Nephron progenitor cell (in vitro differentiated cells): ENCODE measurements around the gene RNF14.

Experiments used
- DNase-seq: peaks from one replicate; pipeline ENCODE4 v3.0.0; 2021
- H3K27ac Mint-ChIP-seq: 2 replicates; pipeline ENCODE4 v1.8.0; 2021; ENCODE audit warnings: mild to moderate bottlenecking, moderate library complexity, mixed read lengths
- H3K27me3 Mint-ChIP-seq: 2 replicates; pipeline ENCODE4 v1.8.0; 2021; ENCODE audit warnings: mild to moderate bottlenecking, low read depth, mixed read lengths; ENCODE audit not compliant: poor library complexity
- H3K36me3 Mint-ChIP-seq: 2 replicates; pipeline ENCODE4 v1.8.0; 2021; ENCODE audit warnings: low read depth, mixed read lengths
- H3K4me1 Mint-ChIP-seq: 2 replicates; pipeline ENCODE4 v1.8.0; 2021; ENCODE audit warnings: mixed read lengths
- H3K4me3 Mint-ChIP-seq: 2 replicates; pipeline ENCODE4 v1.8.0; 2021; ENCODE audit warnings: mild to moderate bottlenecking, moderate library complexity, mixed read lengths
- H3K9me3 Mint-ChIP-seq: 2 replicates; pipeline ENCODE4 v1.8.0; 2021; ENCODE audit warnings: mild to moderate bottlenecking, moderate library complexity, mixed read lengths
- TF ChIP-seq, protein P1 (sequence below): fragments of 200-600 bp; sonication (generic); IDR thresholded peaks from 2 replicates; pipeline ENCODE4 v1.5.0; 2021; ENCODE audit warnings: antibody characterized with exemption

Gene RNF14

DNA sequence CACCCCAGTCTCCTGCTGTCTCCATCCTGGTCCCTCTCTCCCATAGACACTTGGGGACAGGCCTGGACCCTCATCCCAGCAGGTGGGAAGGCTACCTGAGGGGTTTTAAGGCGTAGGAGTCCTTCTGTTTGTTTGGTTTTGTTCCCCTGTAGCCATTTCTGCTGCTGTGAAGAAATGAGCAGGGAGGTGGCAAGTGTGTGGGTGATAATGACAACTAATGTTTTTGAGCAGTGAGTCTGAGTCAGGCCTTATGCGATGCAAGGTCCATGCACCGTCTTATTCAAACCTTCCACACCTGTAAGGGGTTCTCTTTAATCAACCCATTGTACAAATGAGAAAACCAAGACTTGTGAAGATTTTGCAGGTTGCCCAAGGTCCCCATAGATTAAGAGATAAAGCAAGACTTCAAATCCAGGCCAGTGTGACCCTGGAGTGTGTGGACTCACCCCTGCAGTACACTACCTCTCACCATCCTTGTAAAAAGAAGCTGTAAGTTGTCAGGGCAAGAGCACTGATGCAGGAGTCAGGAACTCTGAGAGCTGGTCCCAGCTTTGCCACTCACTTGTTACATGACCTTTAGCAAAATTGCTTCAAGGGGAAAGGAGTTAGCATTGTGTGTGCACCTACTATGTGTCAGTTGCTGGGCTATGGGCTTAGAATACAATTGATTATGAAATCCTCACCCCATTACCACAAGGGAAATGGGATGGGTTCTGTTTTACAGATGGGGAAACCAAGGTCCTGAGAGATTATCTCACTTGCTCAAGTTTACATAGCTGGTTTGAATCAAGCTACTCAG lies 18.5 kb upstream of the RNF14 start:
- no peak overlapping the region for H3K4me3 Mint-ChIP-seq
- H3K27ac Mint-ChIP-seq, result no peak overlapping the region
- TF ChIP-seq, protein P1, sequence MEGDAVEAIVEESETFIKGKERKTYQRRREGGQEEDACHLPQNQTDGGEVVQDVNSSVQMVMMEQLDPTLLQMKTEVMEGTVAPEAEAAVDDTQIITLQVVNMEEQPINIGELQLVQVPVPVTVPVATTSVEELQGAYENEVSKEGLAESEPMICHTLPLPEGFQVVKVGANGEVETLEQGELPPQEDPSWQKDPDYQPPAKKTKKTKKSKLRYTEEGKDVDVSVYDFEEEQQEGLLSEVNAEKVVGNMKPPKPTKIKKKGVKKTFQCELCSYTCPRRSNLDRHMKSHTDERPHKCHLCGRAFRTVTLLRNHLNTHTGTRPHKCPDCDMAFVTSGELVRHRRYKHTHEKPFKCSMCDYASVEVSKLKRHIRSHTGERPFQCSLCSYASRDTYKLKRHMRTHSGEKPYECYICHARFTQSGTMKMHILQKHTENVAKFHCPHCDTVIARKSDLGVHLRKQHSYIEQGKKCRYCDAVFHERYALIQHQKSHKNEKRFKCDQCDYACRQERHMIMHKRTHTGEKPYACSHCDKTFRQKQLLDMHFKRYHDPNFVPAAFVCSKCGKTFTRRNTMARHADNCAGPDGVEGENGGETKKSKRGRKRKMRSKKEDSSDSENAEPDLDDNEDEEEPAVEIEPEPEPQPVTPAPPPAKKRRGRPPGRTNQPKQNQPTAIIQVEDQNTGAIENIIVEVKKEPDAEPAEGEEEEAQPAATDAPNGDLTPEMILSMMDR, result no peak
- H3K9me3 Mint-ChIP-seq, result no peaks in the 10 kb centered on the region
- DNase-seq, result no peak
- H3K4me1 Mint-ChIP-seq, result peaks cover 31% of the 10 kb centered on the region
- peaks cover 13% of the 10 kb centered on the region for H3K27me3 Mint-ChIP-seq
- H3K36me3 Mint-ChIP-seq, result no peaks in the 10 kb centered on the region

DNA sequence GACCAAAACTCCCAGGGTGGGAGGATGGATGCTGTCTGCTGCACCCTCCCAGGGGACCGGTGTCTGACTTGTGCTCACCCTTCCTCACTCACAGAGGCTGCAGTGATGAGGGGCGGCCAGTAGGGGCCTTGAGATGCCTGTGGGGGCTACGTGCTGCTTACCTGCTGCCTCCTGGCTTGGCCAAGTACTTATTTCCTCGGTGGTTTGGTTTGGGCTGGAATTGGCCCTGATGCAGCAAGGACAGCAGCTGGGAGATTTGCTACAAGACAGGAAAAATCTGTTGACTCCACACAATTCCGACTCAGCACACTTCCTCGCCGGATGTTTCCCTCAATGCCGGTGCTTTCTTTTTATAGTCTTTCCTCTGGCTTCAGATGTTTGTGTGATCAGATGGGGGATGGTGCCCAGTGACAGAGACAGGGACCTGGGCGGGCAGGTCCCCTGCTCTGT lies 17.5 kb upstream of the RNF14 start:
- no peak overlapping the region for H3K4me3 Mint-ChIP-seq
- no peaks in the 10 kb centered on the region for H3K9me3 Mint-ChIP-seq
- no peaks in the 10 kb centered on the region for H3K36me3 Mint-ChIP-seq
- peak; percentile 58 for DNase-seq
- H3K27me3 Mint-ChIP-seq, result peaks cover 12% of the 10 kb centered on the region
- TF ChIP-seq, protein P1, result peak; percentile 62
- peaks cover 23% of the 10 kb centered on the region for H3K4me1 Mint-ChIP-seq
- H3K27ac Mint-ChIP-seq, result no peak overlapping the region

DNA sequence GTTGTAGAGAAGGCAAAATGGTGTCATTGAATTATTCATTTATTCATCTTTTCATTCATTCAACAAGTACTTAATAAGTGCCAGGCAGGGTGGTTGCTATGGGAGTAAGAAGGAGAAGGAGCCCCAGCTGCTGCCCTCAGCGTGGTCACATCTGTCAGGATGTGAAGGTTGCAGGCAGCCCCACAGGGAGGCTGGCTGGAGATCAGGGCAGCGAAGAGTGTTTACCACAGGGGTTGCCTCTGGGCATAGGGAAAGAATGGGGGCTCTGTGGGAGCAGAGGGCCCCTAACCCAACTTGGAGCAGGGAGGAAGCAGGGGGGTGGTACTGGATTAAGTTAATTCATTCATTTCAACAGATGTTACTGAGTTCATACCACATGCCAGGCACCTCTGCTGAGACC lies 16.9 kb upstream of the RNF14 start:
- Mint-ChIP-seq H3K9me3 (no peaks in the 10 kb centered on the region), H3K4me3 (no peak overlapping the region), H3K27me3 (peaks cover 8% of the 10 kb centered on the region), H3K4me1 (peaks cover 16% of the 10 kb centered on the region), H3K27ac (no peak overlapping the region), H3K36me3 (no peaks in the 10 kb centered on the region)
- DNase-seq, result no peak
- TF ChIP-seq, protein P1, result no peak

DNA sequence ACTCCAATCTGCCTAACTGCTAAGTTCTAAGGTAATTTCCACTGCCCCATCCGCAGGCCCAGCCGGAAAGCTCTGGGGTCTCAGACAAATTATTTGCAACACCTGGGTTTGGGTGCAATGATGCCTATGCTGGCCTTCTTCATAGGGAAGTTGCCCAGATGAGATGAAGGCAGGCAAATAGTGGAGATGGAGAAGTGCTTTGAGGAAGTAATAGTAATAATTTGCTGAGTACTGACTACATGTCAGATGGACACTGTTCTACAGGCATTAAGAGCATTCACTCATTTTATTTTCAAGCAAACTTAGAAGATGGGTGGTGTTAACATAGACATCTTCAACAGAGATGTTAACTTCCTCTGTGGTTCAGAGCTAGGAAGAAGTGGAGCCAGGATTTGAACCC lies 14.7 kb upstream of the RNF14 start:
- DNase-seq, result no peak
- no peaks in the 10 kb centered on the region for H3K9me3 Mint-ChIP-seq
- peaks cover 25% of the 10 kb centered on the region for H3K4me1 Mint-ChIP-seq
- peaks cover 8% of the 10 kb centered on the region for H3K27me3 Mint-ChIP-seq
- H3K27ac Mint-ChIP-seq, result no peak overlapping the region
- TF ChIP-seq, protein P1, result no peak
- no peaks in the 10 kb centered on the region for H3K36me3 Mint-ChIP-seq
- no peak overlapping the region for H3K4me3 Mint-ChIP-seq

DNA sequence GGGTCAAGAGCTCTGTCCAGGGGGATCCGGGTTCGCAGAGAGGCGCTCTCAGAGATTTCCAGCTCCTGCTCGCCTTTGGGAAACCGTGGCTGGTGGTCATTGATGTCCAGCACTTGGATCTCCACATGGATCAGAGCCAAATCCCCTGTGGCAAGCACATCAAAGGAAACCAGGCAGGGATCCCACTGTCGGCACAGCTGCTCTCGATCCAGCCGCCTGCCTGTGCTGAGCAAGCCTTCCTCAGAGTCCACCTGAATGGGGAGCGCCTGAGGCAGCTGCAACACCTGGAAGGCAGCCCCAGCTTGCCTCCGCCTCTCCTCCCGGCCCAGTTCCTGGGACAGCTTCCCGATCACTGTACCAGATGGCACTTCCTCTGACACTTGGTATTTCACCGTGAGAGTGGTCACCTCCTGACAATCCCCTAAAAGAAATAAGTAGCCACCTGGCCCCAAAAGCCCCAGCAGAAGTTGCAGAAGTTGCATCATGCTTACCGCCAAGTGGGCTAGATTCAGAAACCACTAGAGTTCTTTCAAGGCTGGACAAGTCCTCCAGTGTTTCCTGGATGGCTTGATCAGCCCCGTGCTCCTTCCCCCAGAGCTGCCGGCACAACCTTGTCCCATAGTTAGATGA lies 11.4 kb upstream of the RNF14 start:
- Mint-ChIP-seq H3K27ac (no peak overlapping the region), H3K9me3 (no peaks in the 10 kb centered on the region), H3K4me3 (no peak overlapping the region), H3K4me1 (peaks cover 43% of the 10 kb centered on the region), H3K27me3 (peaks cover 2% of the 10 kb centered on the region), H3K36me3 (no peaks in the 10 kb centered on the region)
- TF ChIP-seq, protein P1, result no peak
- DNase-seq, result no peak
